ENCODE results near the gene PPIF. TPM values are rescaled to one million over a fixed set of nuclear protein-coding genes. Genes with fewer than 3 reads are reported as not detected.

Gene PPIF
- total and polyA plus RNA-seq, 4 donors: 22.2 to 84.3 (median 60.0) TPM

DNA sequence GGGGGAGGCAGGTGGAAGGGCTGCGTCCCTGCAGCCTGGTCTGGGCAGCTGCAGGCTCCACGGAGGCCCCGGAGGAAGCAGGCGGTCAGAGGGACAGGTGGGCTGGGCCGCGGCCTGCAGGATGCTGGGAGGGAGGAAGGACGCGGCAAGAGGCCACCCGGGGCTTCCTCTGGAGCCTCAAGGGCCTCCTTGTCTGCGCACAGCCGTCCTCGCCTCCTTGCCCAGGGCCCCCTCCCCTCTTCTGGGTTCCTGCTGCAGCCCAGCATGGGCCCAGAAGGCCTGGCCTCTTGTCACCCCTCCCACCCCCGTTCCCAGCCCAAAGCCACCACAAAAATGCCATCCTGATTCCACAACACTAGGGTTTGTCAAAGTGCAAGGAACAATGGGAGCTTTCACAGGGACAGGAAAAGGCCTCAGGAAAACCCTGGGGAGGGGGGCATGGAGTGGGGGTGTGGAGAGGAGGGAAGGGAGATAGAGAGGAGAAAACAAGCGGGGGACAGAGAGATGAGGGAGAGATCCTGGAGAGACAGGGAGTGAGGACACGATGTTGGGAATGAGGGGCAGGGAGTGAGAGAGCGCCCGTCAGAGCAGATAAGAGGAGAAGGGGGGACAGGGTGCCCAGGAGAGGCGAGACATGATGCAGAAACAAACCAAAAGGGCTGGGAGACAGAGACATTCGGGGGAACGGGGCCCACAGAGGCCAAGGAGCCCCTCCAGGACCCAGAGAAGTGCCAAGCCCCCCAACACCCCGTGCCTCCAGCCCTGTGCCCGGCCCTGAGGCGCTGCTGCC lies 56.4 kb downstream of the PPIF start:
- DNase-seq (ENCODE audit: low spot score): no peak
- Histone ChIP-seq H3K9me3 (ENCODE audit: control insufficient read depth in 4 of 4, low read length in 3 of 4) (no peaks in the 10 kb centered on the region), H3K27ac (ENCODE audit: low read depth in 1 of 2, low read length in 2 of 2) (peak overlapping the region; percentile 73 to 78), H3K27me3 (ENCODE audit: control insufficient read depth in 4 of 4, insufficient read depth in 4 of 4, low read length in 3 of 4) (no peaks in the 10 kb centered on the region), H3K9ac (ENCODE audit: low read depth in 1 of 2, low read length in 2 of 2) (no peak overlapping the region), H3K4me1 (ENCODE audit: control insufficient read depth in 4 of 4, insufficient read depth in 4 of 4, low read length in 3 of 4) (peaks cover 26 to 45% (median 32%) of the 10 kb centered on the region in 4 donors), H3K36me3 (ENCODE audit: control insufficient read depth in 4 of 4, insufficient read depth in 3 of 4, low read depth in 1 of 4, low read length in 3 of 4) (peaks cover 0 to 2% (median 0%) of the 10 kb centered on the region in 4 donors), H3K4me3 (ENCODE audit: low read depth in 1 of 3, low read length in 3 of 3) (no peak overlapping the region)
- TF ChIP-seq HNF4A (conservative IDR thresholded peaks at IDR 0.05) (no peak), NR2F2 (IDR thresholded peaks at IDR 0.05) (peak; percentile 63)
- TF ChIP-seq, protein P1, sequence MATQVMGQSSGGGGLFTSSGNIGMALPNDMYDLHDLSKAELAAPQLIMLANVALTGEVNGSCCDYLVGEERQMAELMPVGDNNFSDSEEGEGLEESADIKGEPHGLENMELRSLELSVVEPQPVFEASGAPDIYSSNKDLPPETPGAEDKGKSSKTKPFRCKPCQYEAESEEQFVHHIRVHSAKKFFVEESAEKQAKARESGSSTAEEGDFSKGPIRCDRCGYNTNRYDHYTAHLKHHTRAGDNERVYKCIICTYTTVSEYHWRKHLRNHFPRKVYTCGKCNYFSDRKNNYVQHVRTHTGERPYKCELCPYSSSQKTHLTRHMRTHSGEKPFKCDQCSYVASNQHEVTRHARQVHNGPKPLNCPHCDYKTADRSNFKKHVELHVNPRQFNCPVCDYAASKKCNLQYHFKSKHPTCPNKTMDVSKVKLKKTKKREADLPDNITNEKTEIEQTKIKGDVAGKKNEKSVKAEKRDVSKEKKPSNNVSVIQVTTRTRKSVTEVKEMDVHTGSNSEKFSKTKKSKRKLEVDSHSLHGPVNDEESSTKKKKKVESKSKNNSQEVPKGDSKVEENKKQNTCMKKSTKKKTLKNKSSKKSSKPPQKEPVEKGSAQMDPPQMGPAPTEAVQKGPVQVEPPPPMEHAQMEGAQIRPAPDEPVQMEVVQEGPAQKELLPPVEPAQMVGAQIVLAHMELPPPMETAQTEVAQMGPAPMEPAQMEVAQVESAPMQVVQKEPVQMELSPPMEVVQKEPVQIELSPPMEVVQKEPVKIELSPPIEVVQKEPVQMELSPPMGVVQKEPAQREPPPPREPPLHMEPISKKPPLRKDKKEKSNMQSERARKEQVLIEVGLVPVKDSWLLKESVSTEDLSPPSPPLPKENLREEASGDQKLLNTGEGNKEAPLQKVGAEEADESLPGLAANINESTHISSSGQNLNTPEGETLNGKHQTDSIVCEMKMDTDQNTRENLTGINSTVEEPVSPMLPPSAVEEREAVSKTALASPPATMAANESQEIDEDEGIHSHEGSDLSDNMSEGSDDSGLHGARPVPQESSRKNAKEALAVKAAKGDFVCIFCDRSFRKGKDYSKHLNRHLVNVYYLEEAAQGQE (IDR thresholded peaks at IDR 0.05): peak; percentile 4
- WGBS: 65% methylated on average over 23 of the region's 23 CpGs

DNA sequence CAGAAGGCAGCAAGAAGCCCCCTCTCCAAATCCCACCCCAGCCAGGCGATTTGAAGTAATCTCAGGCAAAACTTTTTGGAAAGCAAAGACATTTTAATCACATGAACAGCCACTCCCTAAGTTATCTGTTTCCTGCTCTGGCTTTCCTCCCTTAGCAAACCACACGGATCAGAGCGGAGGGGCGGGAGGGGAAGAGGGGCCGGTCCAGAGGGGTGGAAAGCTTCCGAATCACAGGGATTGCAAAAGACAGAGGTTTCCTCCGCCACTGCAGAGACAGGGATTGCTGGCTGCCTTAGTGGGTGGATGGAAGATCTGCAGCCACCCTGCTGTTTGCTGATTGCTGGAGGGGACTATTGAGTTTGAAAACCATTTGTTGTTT lies 57.0 kb downstream of the PPIF start:
- H3K27me3 ChIP-seq (ENCODE audit: control insufficient read depth in 4 of 4, insufficient read depth in 4 of 4, low read length in 3 of 4): no peaks in the 10 kb centered on the region
- H3K9me3 ChIP-seq (ENCODE audit: control insufficient read depth in 4 of 4, low read length in 3 of 4): no peaks in the 10 kb centered on the region
- peaks cover 20 to 41% (median 26%) of the 10 kb centered on the region in 4 donors for H3K4me1 ChIP-seq (ENCODE audit: control insufficient read depth in 4 of 4, insufficient read depth in 4 of 4, low read length in 3 of 4)
- H3K27ac ChIP-seq (ENCODE audit: low read depth in 1 of 2, low read length in 2 of 2): peak overlapping the region; percentile 73 to 78
- H3K9ac ChIP-seq (ENCODE audit: low read depth in 1 of 2, low read length in 2 of 2): no peak overlapping the region
- H3K36me3 ChIP-seq (ENCODE audit: control insufficient read depth in 4 of 4, insufficient read depth in 3 of 4, low read depth in 1 of 4, low read length in 3 of 4): peaks cover 0 to 2% (median 0%) of the 10 kb centered on the region in 4 donors
- no peak for DNase-seq (ENCODE audit: low spot score)
- no peak overlapping the region for H3K4me3 ChIP-seq (ENCODE audit: low read depth in 1 of 3, low read length in 3 of 3)
- TF ChIP-seq, protein P2, sequence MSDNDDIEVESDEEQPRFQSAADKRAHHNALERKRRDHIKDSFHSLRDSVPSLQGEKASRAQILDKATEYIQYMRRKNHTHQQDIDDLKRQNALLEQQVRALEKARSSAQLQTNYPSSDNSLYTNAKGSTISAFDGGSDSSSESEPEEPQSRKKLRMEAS (IDR thresholded peaks at IDR 0.05): peak; percentile 28
- TF ChIP-seq FOXA1 (IDR thresholded peaks at IDR 0.05) (no peak), RXRA (IDR thresholded peaks at IDR 0.05) (peak in 1 of 2 donors; percentile 26), HNF4G (IDR thresholded peaks at IDR 0.05) (no peak), SP1 (IDR thresholded peaks at IDR 0.05) (peak; percentile 36), HNF4A (conservative IDR thresholded peaks at IDR 0.05) (peak in 1 of 2 donors; percentile 7), JUND (IDR thresholded peaks at IDR 0.05) (no peak), NR2F2 (IDR thresholded peaks at IDR 0.05) (peak; percentile 76), RAD21 (IDR thresholded peaks at IDR 0.05) (peak; percentile 8 to 39)
- TF ChIP-seq, protein P3, sequence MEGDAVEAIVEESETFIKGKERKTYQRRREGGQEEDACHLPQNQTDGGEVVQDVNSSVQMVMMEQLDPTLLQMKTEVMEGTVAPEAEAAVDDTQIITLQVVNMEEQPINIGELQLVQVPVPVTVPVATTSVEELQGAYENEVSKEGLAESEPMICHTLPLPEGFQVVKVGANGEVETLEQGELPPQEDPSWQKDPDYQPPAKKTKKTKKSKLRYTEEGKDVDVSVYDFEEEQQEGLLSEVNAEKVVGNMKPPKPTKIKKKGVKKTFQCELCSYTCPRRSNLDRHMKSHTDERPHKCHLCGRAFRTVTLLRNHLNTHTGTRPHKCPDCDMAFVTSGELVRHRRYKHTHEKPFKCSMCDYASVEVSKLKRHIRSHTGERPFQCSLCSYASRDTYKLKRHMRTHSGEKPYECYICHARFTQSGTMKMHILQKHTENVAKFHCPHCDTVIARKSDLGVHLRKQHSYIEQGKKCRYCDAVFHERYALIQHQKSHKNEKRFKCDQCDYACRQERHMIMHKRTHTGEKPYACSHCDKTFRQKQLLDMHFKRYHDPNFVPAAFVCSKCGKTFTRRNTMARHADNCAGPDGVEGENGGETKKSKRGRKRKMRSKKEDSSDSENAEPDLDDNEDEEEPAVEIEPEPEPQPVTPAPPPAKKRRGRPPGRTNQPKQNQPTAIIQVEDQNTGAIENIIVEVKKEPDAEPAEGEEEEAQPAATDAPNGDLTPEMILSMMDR (IDR thresholded peaks at IDR 0.05; ENCODE audit: low read depth, low read length, missing input control): no peak
- TF ChIP-seq, protein P1 (IDR thresholded peaks at IDR 0.05): no peak
- TF ChIP-seq, protein P4, sequence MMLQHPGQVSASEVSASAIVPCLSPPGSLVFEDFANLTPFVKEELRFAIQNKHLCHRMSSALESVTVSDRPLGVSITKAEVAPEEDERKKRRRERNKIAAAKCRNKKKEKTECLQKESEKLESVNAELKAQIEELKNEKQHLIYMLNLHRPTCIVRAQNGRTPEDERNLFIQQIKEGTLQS (IDR thresholded peaks at IDR 0.05): no peak
- WGBS: 8% methylated on average over 7 of the region's 7 CpGs
